K562 (cell line): ENCODE data around the gene CTAGE1.

Source experiments
- EP300 ChIP-seq: IDR thresholded peaks from 2 replicates; pipeline ENCODE4 v1.6.1; 2012; ENCODE audit warnings: low read length, improper control_type of control experiment
- EZH2 ChIP-seq: IDR thresholded peaks from 2 replicates; pipeline ENCODE4 v1.6.1; 2012; ENCODE audit warnings: low read depth, mild to moderate bottlenecking, inconsistent platforms, low read length, borderline replicate concordance
- FOXJ3 ChIP-seq: sonication (generic); formaldehyde crosslinking; IDR thresholded peaks from 2 replicates; pipeline ENCODE4 v1.4.0; 2020; ENCODE audit warnings: mild to moderate bottlenecking, missing genetic modification reagents
- GTF2F1 ChIP-seq: IDR thresholded peaks from 2 replicates; pipeline ENCODE4 v1.6.1; 2011; ENCODE audit warnings: low read depth, low read length, improper control_type of control experiment
- NFIC ChIP-seq: fragments of 450-650 bp; IDR thresholded peaks from 2 replicates; pipeline ENCODE4 v1.6.1; 2017; ENCODE audit warnings: mild to moderate bottlenecking, inconsistent platforms
- THRAP3 ChIP-seq: fragments of 450-650 bp; IDR thresholded peaks from 2 replicates; pipeline ENCODE4 v1.6.1; 2016; ENCODE audit warnings: mild to moderate bottlenecking, inconsistent platforms, borderline replicate concordance
- TRIM24 ChIP-seq, 2 experiments: fragments of 450-650 bp; IDR thresholded peaks; 2 replicates each; pipeline ENCODE4 v1.6.1; 2016
- ZNF12 ChIP-seq: sonication (generic); formaldehyde crosslinking; IDR thresholded peaks from 2 replicates; pipeline ENCODE4 v1.4.0; 2020; ENCODE audit warnings: mild to moderate bottlenecking, missing genetic modification reagents
- TF ChIP-seq, protein P1 (sequence below), 3 experiments: IDR thresholded peaks in 2 of 3; conservative IDR thresholded peaks in 1 of 3; 2 replicates each; pipeline ENCODE4 v1.5.1; 2011 to 2012; ENCODE audit warnings: low read length in 3 of 3, mild to moderate bottlenecking in 3 of 3, control low read depth in 2 of 3, improper control_type of control experiment in 1 of 3, inconsistent platforms in 1 of 3, low read depth in 1 of 3, mixed read lengths in 1 of 3, moderate library complexity in 1 of 3; ENCODE audit not compliant: insufficient read depth in 2 of 3
- TF ChIP-seq, protein P2 (sequence below): fragments of 150-350 bp; conservative IDR thresholded peaks from 2 replicates; pipeline ENCODE4 v1.6.1; 2014; ENCODE audit warnings: low read length

DNA sequence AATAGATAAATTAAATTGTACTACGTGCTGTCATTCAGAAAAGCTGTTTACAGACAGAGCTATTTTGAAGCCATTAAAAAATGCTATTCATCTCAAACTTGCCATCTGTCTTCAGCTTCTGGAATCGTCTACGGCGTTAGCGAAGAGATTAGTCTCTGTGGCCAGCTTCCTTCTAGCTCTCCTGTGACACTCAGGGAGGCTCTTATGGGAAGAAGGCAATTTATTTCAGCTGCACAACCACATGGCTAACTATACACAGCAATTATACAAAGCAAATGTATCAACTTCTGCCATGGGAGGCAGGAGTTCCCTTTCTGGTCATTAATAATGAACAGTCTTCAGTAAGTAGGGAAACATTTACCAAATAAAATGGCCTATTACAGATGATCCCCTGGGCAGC lies 6.3 kb downstream of the CTAGE1 start:
- no peak for TF ChIP-seq EZH2
- TF ChIP-seq, protein P1, sequence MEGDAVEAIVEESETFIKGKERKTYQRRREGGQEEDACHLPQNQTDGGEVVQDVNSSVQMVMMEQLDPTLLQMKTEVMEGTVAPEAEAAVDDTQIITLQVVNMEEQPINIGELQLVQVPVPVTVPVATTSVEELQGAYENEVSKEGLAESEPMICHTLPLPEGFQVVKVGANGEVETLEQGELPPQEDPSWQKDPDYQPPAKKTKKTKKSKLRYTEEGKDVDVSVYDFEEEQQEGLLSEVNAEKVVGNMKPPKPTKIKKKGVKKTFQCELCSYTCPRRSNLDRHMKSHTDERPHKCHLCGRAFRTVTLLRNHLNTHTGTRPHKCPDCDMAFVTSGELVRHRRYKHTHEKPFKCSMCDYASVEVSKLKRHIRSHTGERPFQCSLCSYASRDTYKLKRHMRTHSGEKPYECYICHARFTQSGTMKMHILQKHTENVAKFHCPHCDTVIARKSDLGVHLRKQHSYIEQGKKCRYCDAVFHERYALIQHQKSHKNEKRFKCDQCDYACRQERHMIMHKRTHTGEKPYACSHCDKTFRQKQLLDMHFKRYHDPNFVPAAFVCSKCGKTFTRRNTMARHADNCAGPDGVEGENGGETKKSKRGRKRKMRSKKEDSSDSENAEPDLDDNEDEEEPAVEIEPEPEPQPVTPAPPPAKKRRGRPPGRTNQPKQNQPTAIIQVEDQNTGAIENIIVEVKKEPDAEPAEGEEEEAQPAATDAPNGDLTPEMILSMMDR (IDR thresholded peaks at IDR 0.05 in 2 of 3, conservative IDR thresholded peaks at IDR 0.05 in 1 of 3; ENCODE audit: insufficient read depth in 2 of 3, low read depth in 1 of 3, low read length in 3 of 3): no peak
- TF ChIP-seq NFIC: no peak
- no peak for TF ChIP-seq FOXJ3 (CRISPR knock-in tag)
- TF ChIP-seq TRIM24 (IDR thresholded peaks at IDR 0.05): no peak
- TF ChIP-seq THRAP3: no peak
- no peak for TF ChIP-seq GTF2F1
- TF ChIP-seq, protein P2, sequence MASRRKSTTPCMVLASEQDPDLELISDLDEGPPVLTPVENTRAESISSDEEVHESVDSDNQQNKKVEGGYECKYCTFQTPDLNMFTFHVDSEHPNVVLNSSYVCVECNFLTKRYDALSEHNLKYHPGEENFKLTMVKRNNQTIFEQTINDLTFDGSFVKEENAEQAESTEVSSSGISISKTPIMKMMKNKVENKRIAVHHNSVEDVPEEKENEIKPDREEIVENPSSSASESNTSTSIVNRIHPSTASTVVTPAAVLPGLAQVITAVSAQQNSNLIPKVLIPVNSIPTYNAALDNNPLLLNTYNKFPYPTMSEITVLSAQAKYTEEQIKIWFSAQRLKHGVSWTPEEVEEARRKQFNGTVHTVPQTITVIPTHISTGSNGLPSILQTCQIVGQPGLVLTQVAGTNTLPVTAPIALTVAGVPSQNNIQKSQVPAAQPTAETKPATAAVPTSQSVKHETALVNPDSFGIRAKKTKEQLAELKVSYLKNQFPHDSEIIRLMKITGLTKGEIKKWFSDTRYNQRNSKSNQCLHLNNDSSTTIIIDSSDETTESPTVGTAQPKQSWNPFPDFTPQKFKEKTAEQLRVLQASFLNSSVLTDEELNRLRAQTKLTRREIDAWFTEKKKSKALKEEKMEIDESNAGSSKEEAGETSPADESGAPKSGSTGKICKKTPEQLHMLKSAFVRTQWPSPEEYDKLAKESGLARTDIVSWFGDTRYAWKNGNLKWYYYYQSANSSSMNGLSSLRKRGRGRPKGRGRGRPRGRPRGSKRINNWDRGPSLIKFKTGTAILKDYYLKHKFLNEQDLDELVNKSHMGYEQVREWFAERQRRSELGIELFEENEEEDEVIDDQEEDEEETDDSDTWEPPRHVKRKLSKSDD: no peak
- TF ChIP-seq ZNF12 (CRISPR knock-in tag): no peak
- no peak for TF ChIP-seq EP300
